HG03045 (cell line): ENCODE measurements around the gene TM2D1.
"Not testable (repeated sequence)": the region's sequence is repeated elsewhere in the genome, so short reads cannot be mapped to it uniquely, and the experiment has no call there.

Experiments
- ATAC-seq: cut with Tn5 transposase; IDR thresholded peaks from one replicate; pipeline ENCODE4 v1.9.1; 2021; ENCODE audit warnings: mild to moderate bottlenecking, moderate library complexity; ENCODE audit not compliant: unreplicated experiment

TM2D1 gene

GRCh38 chr1:61724813-61725694, at the start of gene TM2D1:
Gene TM2D1 (minus strand): TSS chr1:61725141. CDS start chr1:61725120, 21 bp downstream.
- ATAC-seq = peak; percentile 100

- ATAC-seq = no peak
Observed at GRCh38 chr1:61770131-61770530, 45.2 kb upstream of the TM2D1 start.

GRCh38 chr1:61757950-61758349, 33.0 kb upstream of the TM2D1 start:
- no peak for ATAC-seq

GRCh38 chr1:61756773-61757172, 31.8 kb upstream of the TM2D1 start:
- no peak for ATAC-seq

GRCh38 chr1:61754545-61754944, 29.6 kb upstream of the TM2D1 start:
- ATAC-seq = no peak

- ATAC-seq = no peak
Observed at GRCh38 chr1:61753998-61754508, 29.1 kb upstream of the TM2D1 start.

GRCh38 chr1:61752921-61753389, 28.0 kb upstream of the TM2D1 start:
- no peak for ATAC-seq

GRCh38 chr1:61749574-61749973, 24.6 kb upstream of the TM2D1 start:
- ATAC-seq = no peak

- ATAC-seq = no peak
Observed at GRCh38 chr1:61748566-61748965, 23.6 kb upstream of the TM2D1 start.

- no peak for ATAC-seq
Observed at GRCh38 chr1:61746813-61747212, 21.9 kb upstream of the TM2D1 start.

- ATAC-seq = no peak
Observed at GRCh38 chr1:61743716-61744580, 19.0 kb upstream of the TM2D1 start.

- ATAC-seq = no peak
Observed at GRCh38 chr1:61743431-61743705, 18.4 kb upstream of the TM2D1 start.

- ATAC-seq = peak; percentile 69
Observed at GRCh38 chr1:61742620-61743430, 17.9 kb upstream of the TM2D1 start.

- ATAC-seq = peak; percentile 88
Observed at GRCh38 chr1:61741711-61742619, 17.0 kb upstream of the TM2D1 start, which contains the start of gene PATJ. Gene PATJ (plus strand): TSS chr1:61742480. CDS start chr1:61762893, 20,413 bp downstream.

- no peak for ATAC-seq
Observed at GRCh38 chr1:61740751-61741700, 16.1 kb upstream of the TM2D1 start.

GRCh38 chr1:61732726-61733125, 7.8 kb upstream of the TM2D1 start:
- ATAC-seq = no peak

- not testable (repeated sequence) for ATAC-seq
Observed at GRCh38 chr1:61730679-61731078, 5.7 kb upstream of the TM2D1 start.

- no peak for ATAC-seq
Observed at GRCh38 chr1:61727544-61727943, 2.6 kb upstream of the TM2D1 start.

- ATAC-seq = no peak
Observed at GRCh38 chr1:61724506-61724812, 482 bp downstream of the TM2D1 start.
